SW 1271 (cell line): ENCODE results near the gene B4GALT6.

Experiments used
- DNase-seq, 2 experiments: peaks; one replicate each; lab custom pipeline; 2025; lab: John Stamatoyannopoulos, UW

Gene B4GALT6

GRCh38 chr18:31659576-31660177 is 24.7 kb downstream of the B4GALT6 start:
- DNase-seq, result no peak

DNA sequence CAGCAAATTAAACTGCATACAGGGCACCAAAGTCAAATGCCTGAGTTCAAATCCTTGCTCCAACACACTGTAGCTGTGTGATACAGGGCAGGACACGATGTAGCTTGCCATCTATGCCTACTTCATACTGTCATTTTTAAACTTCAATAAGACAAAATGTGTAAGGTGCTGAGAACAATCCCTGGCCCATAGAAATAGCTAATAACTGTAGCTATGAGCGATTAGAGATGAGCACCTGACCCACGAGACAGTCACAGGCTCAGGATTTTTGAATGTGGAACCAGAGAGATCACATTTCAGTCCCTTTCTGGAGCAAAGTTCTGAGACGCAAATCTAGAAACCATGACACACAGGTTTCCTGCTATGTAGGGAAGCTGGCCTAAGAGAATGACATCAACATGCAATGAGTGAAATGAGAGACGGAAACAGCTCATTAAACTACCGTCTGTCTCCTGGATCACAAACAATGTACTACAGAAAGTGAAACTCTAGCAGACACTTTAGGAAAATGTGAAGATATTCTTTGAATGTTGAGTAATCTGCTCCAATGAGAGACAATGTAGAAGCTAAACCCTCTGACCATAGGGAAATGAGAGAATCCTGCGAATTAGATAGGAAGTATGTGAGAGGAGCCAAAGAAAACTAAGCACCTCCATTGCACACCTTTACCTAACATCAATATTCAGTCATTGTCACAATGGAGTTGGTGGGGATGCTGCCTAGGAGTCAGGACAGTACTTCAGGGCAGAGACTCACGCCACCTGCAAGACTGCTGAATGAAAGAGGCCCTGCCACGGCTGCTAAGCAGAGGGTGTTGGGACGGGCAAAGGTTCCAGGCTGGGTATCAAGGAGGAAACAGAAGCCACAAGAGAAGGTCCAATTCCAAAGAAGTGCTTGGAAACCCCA is 25.5 kb downstream of the B4GALT6 start:
- no peak for DNase-seq

- DNase-seq, result no peak
Observed at GRCh38 chr18:31657823-31658669, 26.3 kb downstream of the B4GALT6 start.

GRCh38 chr18:31656754-31657153 is 27.6 kb downstream of the B4GALT6 start:
- no peak for DNase-seq

DNA sequence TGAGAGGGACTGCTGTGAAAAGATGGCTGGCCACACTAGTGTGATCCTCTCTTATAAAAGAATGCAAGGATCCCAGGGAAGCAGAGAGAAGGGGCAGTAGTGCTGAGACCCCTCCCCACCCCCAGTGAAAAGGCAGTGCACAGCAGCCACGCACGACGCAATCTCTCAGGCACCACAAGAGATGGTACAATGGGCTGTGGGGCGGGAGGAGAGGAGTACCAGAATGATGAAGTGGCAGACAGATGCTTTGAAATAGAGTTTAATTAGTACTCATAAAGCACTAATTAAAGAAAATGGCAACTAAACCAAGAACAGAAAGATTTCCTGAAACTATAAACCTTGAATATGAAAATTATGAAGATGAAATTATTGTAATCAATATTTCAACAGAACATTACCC is 29.0 kb downstream of the B4GALT6 start:
- no peak for DNase-seq

GRCh38 chr18:31652877-31653276 is 31.5 kb downstream of the B4GALT6 start:
- DNase-seq, result no peak

DNA sequence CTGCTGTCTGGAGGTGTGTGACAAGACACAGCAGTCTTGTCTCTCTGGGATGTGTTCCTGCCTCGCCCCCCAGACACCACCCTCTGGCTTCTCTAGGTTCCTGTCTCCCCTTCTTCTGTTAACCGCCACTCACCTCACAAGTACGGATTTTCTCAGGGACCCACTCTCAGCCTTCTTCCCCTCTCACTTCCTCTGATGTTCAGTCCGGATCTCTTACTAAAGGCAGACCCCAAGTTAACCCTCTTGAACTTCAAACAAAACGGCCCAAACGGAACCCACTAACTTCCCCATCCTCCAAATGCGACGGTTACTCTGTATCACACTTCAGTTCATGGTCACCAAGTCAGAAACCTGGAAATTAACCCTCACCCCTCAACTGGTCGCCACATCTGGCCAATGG is 32.0 kb downstream of the B4GALT6 start:
- DNase-seq, result no peak

DNA sequence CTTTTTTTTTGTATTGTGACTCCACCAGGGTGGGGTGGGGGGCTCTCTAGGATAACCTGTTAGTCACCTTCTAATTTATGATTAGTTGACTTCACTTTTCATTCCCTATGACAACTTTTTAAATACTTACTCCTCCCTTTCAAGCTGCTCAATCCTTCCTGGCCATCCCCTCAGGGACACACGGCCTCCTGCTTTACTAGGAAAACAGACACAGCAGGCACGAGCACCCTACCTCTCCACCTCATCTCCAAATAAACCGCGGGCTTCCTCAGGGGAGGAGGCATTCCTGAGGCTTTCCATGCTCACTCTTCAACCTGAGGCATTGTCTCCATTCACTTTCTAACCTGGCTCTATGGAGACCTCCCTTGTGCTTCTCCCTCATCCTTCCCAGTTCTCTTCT is 33.0 kb downstream of the B4GALT6 start:
- no peak for DNase-seq

GRCh38 chr18:31649978-31650719 is 34.2 kb downstream of the B4GALT6 start:
- DNase-seq, result no peak

GRCh38 chr18:31649449-31649848 is 34.9 kb downstream of the B4GALT6 start:
- DNase-seq, result no peak

DNA sequence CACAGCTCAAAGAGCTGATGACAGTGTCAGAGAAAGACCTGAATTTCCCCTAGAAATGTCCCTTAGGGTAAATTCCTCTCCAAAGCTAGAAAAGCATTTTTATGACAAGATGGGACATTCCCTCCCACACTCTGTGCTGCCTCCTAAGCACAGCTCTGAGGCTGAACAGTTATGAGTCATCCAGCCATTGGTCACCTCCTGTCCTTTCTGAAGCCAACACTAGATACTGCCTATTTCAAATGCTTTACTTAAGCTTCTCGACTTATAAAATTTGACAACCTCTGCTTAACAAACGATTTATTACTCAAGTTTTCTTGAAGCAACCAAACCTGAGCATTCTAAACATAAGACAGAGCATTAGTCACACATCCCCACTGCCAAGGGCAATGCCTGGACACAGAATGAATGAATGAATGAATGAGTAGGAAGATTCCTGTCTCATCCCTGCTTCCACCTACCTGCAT is 35.4 kb downstream of the B4GALT6 start:
- DNase-seq, result peak; percentile 34 to 84

DNA sequence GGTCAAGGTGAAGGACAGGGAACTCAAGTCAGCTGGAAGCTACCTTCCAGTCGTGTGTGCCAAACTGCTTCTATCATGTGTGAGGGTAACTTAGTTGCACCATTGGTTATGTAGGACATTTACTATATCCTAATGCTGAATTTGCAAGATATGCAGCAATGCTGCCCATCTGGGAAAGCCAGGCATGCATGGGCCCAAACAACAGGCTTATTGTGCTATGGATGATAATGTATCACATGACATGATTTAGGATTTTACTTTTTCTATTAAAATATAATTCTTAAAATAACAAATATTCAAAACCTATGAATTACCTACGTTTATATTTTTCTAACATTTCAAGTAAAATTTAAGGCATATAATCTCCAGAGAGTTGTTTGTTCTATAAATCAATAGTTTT is 35.9 kb downstream of the B4GALT6 start:
- DNase-seq, result no peak

GRCh38 chr18:31647127-31647753 is 37.1 kb downstream of the B4GALT6 start:
- no peak for DNase-seq

DNA sequence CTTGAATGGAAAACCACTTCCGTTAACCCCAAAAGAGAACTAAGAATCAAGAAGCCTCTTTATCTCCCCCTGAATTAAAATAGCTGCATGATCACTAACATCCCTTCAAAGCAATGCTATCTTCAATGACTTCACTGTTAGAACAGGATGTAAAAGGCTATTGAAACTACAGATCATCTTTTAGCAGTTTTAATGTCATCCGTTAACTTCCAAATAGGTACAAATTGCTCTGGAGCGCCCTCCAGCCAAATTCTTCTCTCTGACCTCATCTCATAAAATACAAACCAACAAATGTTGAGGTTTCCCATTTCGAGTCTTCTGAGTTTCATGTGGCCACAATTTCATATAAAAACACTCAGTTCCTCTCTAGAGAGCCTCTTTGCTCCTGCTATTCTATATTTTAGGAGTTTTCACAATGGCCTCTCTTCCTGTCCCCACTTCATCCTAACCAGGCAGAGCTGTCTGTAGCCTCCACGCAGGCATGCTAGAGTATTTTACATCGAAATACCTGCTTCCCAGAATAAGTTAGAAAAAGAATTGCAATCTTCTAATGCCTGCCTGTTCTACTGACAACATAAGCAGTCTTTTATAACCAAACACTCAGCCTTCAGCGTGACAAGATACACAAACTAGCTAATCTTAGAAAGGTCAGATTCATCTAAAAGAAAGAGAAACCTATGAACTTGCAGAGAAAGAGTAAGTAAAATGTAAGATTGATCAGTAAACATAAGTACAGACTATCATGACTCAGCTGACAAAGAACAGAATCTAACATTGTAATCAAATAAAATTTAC is 37.9 kb downstream of the B4GALT6 start:
- no peak for DNase-seq

- no peak for DNase-seq
Observed at GRCh38 chr18:31645411-31645810, 39.0 kb downstream of the B4GALT6 start.

GRCh38 chr18:31643003-31643402 is 41.4 kb downstream of the B4GALT6 start:
- DNase-seq, result no peak

DNA sequence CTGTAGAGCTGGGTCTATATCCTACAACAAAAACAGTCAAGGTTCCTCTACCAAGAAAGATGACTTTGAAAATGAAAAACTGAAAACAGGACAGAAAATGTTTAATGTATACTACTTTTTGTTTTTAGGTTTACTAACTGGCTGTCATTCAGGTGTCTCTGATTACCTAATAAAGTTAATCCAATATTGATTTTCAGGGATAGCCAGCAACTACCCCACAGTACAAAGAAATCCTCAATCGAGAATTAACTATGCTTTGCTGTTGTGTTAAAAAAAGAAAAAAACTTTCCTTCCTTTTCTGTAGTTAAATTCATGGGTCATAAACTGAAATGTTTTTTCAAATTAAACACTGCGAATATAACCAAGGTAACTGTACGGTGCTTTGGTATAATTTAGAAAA is 46.9 kb downstream of the B4GALT6 start:
- DNase-seq, result no peak

- DNase-seq, result no peak
Observed at GRCh38 chr18:31636387-31636786, 48.0 kb downstream of the B4GALT6 start.

GRCh38 chr18:31634331-31634713 is 50.1 kb downstream of the B4GALT6 start:
- DNase-seq, result no peak
